Endothelial cell of umbilical vein (primary cell): ENCODE results near the gene FAM180A. TPM values are rescaled to one million over a fixed set of nuclear protein-coding genes. Genes with fewer than 3 reads are reported as not detected.

ENCODE experiments used
- BruUV-seq: library from RNA; stranded (reverse); fragments of 400-500 nt; replicated peaks from 2 replicates; lab custom pipeline; 2021; lab: Mats Ljungman, UMichigan
- CTCF ChIA-PET: fragments of 300-600, 350-600 bp; sonication (Branson Sonifier 250); formaldehyde crosslinking; loops from one replicate; lab custom pipeline; 2021; ENCODE audit warnings: antibody characterized with exemption, inconsistent platforms; lab: Charles Lee
- POLR2A ChIA-PET: fragments of 300-600, 350-600 bp; sonication (Branson Sonifier 250); formaldehyde crosslinking; loops from one replicate; lab custom pipeline; 2021; ENCODE audit warnings: antibody characterized with exemption, inconsistent platforms; lab: Charles Lee
- DNase-seq: peaks from one replicate; pipeline ENCODE4 v3.0.0-alpha.2; 2011; ENCODE audit warnings: low read depth, low spot score
- FAIRE-seq: peaks from 2 replicates; lab custom pipeline; 2011; peaks lifted over from hg19 to GRCh38; lab: Jason Lieb, UNC
- H2AFZ ChIP-seq: 2 replicates; pipeline ENCODE4 v1.6.0; 2012; ENCODE audit warnings: low read depth, low read length, control low read depth, inconsistent platforms
- H3K27ac ChIP-seq: 2 replicates; pipeline ENCODE4 v1.5.1; 2011; ENCODE audit warnings: low read depth, mild to moderate bottlenecking, control low read depth, low read length, moderate library complexity; ENCODE audit not compliant: insufficient read depth
- H3K27me3 ChIP-seq, 2 experiments: 2 replicates each; pipeline versions ENCODE4 v1.6.0 to v1.6.1; 2011; ENCODE audit warnings: low read length in 2 of 2, mixed read lengths in 1 of 2; ENCODE audit not compliant: control insufficient read depth in 2 of 2, insufficient read depth in 2 of 2
- H3K36me3 ChIP-seq, 2 experiments: 2 replicates in 1 of 2; 3 replicates in 1 of 2; pipeline ENCODE4 v1.5.1; 2011; ENCODE audit warnings: low read length in 2 of 2, mild to moderate bottlenecking in 1 of 2, moderate library complexity in 1 of 2; ENCODE audit not compliant: control insufficient read depth in 2 of 2, insufficient read depth in 2 of 2; ENCODE audit errors: extremely low read depth in 1 of 2
- H3K4me1 ChIP-seq: 3 replicates; pipeline ENCODE4 v1.5.1; 2011; ENCODE audit warnings: mild to moderate bottlenecking, low read length; ENCODE audit not compliant: control insufficient read depth, insufficient read depth; ENCODE audit errors: extremely low read depth
- H3K4me2 ChIP-seq: 2 replicates; pipeline ENCODE4 v1.6.1; 2011; ENCODE audit warnings: low read length, control low read depth, mixed read lengths; ENCODE audit not compliant: insufficient read depth
- H3K4me3 ChIP-seq, 3 experiments: fragments of 200-600 bp in 1 of 3; sonication (generic), shearing (Covaris generic) in 1 of 3; replicated peaks in 1 of 3; 2 replicates each; pipeline ENCODE4 v1.5.1; 2011 to 2016; ENCODE audit warnings: control low read depth in 3 of 3, low read length in 3 of 3, mild to moderate bottlenecking in 2 of 3, inconsistent platforms in 1 of 3, low read depth in 1 of 3, moderate library complexity in 1 of 3; ENCODE audit not compliant: insufficient read depth in 1 of 3
- H3K79me2 ChIP-seq: 2 replicates; pipeline ENCODE4 v1.6.0; 2012; ENCODE audit warnings: low read length, inconsistent platforms; ENCODE audit not compliant: control insufficient read depth, insufficient read depth
- H3K9ac ChIP-seq: replicated peaks from 2 replicates; pipeline ENCODE3; 2011; ENCODE audit warnings: low read length, control low read depth; ENCODE audit not compliant: insufficient read depth; ENCODE audit errors: extremely low read depth
- H3K9me1 ChIP-seq: replicated peaks from 3 replicates; pipeline ENCODE4 v1.6.0; 2011; ENCODE audit warnings: mild to moderate bottlenecking, low read length; ENCODE audit not compliant: control insufficient read depth, insufficient read depth; ENCODE audit errors: extremely low read depth
- H3K9me3 ChIP-seq: replicated peaks from 2 replicates; pipeline ENCODE4 v1.5.1; 2012; ENCODE audit warnings: low read length, inconsistent platforms; ENCODE audit not compliant: control insufficient read depth, insufficient read depth
- H4K20me1 ChIP-seq: replicated peaks from 2 replicates; pipeline ENCODE3; 2011; ENCODE audit warnings: mild to moderate bottlenecking, low read length; ENCODE audit not compliant: control insufficient read depth, insufficient read depth; ENCODE audit errors: extremely low read depth
- EZH2 ChIP-seq: IDR thresholded peaks from 2 replicates; pipeline ENCODE4 v1.6.1; 2012; ENCODE audit warnings: borderline replicate concordance, low read depth, mild to moderate bottlenecking, moderate library complexity, low read length, inconsistent platforms; ENCODE audit not compliant: severe bottlenecking
- FOS ChIP-seq: IDR thresholded peaks from 2 replicates; pipeline ENCODE4 v1.6.1; 2011; ENCODE audit warnings: mild to moderate bottlenecking, low read length, moderate library complexity, borderline replicate concordance; ENCODE audit not compliant: insufficient read depth
- GATA2 ChIP-seq: IDR thresholded peaks from 2 replicates; pipeline ENCODE4 v1.7.0; 2011; ENCODE audit warnings: low read depth, mild to moderate bottlenecking, moderate library complexity, mixed read lengths, low read length; ENCODE audit not compliant: insufficient read length, insufficient read depth
- JUN ChIP-seq: IDR thresholded peaks from 2 replicates; pipeline ENCODE4 v1.6.1; 2011; ENCODE audit warnings: borderline replicate concordance, low read depth; ENCODE audit not compliant: insufficient read length, insufficient read depth
- MYC ChIP-seq: IDR thresholded peaks from one replicate; pipeline ENCODE4 v1.6.1; 2011; ENCODE audit warnings: mild to moderate bottlenecking, low read depth, low read length
- POLR2A ChIP-seq: IDR thresholded peaks from 2 replicates; pipeline ENCODE4 v1.6.1; 2012; ENCODE audit warnings: low read depth, mild to moderate bottlenecking, control low read depth, low read length
- POLR2AphosphoS5 ChIP-seq: IDR thresholded peaks from 2 replicates; pipeline ENCODE4 v1.6.1; 2012; ENCODE audit warnings: low read depth, mild to moderate bottlenecking, control low read depth, low read length, moderate library complexity; ENCODE audit not compliant: insufficient read depth
- dilution Hi-C: fragments of 300-500 bp; cut with MboI; formaldehyde crosslinking; loops from one replicate; pipeline ENCODE4 v1.15.0; 2019; ENCODE audit warnings: low sequenced_read_pairs; ENCODE audit not compliant: extremely low pct_ligation_motif_present
- intact Hi-C: fragments of 100-400 bp; cut with micrococcal nuclease; formaldehyde crosslinking; loops from one replicate; pipeline ENCODE4 v1.10.0; 2022
- polyA plus RNA-seq, 4 experiments: library from polyadenylated mRNA; depleted of rRNA in 3 of 4; stranded (reverse) in 3 of 4; unstranded in 1 of 4; fragments of >200 nt; gene quantifications; 2 replicates each; pipeline versions ENCODE4 v1.2.1 to v1.2.3, GENCODE V29; 2011 to 2012; ENCODE audit warnings: missing spikeins in 1 of 4
- total RNA-seq: library from RNA; stranded (reverse); gene quantifications from 2 replicates; pipeline ENCODE4 v1.2.3, GENCODE V29; 2021
- TF ChIP-seq, protein P1 (sequence below): IDR thresholded peaks from 2 replicates; pipeline ENCODE4 v1.6.1; 2011; ENCODE audit not compliant: insufficient read depth, insufficient read length
- TF ChIP-seq, protein P2 (sequence below), 2 donors: IDR thresholded peaks; 1 replicate in 1 of 2; 2 replicates in 1 of 2; pipeline ENCODE4 v1.5.1; 2011; ENCODE audit warnings: low read length in 2 of 2, mild to moderate bottlenecking in 2 of 2, moderate library complexity in 2 of 2, control low read depth in 1 of 2, inconsistent platforms in 1 of 2, low read depth in 1 of 2; ENCODE audit not compliant: insufficient read depth in 1 of 2; ENCODE audit errors: extremely low read depth in 1 of 2

The FAM180A gene
- total and polyA plus RNA-seq, 2 donors (not counting 3 experiments of a cell fraction or from before 2014, with no cell fraction given): not detected

DNA sequence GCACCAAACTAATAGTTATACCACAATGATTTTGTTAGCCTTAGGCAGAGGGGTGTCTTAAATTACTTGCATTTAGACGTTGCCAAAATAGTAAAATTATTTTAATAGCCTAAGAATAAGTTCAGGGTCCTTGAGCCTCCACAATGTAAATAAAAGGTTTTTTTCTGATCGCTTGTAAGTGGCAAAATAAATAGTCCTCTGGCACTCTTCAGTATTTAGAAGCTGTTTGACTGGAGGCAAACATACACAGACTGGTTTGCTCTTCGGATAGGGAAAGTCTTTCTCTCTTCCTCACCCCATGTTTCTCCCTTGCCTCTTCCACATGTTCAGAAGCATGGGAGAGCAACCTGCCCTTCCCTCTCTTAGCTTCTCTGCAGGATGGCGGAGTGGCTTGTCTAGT is 49.5 kb upstream of the FAM180A start:
- H2AFZ ChIP-seq: no peak overlapping the region
- no peaks in the 10 kb centered on the region for H3K9me1 ChIP-seq
- FAIRE-seq (no peak), DNase-seq (no peak)
- no peak overlapping the region for H3K9ac ChIP-seq
- no peak overlapping the region for H3K4me2 ChIP-seq
- H3K79me2 ChIP-seq: no peaks in the 10 kb centered on the region
- no peaks in the 10 kb centered on the region for H3K36me3 ChIP-seq
- no peaks in the 10 kb centered on the region for H3K9me3 ChIP-seq
- peaks cover 0 to 3% of the 10 kb centered on the region in 2 experiments for H3K27me3 ChIP-seq
- no peaks in the 10 kb centered on the region for H4K20me1 ChIP-seq
- dilution Hi-C loops (no loop called here), intact Hi-C loops (loop anchor here (5.0 kb wide), 1 partner anchor 86 kb away; no protein-coding TSS in a partner anchor)
- TF ChIP-seq, protein P1, sequence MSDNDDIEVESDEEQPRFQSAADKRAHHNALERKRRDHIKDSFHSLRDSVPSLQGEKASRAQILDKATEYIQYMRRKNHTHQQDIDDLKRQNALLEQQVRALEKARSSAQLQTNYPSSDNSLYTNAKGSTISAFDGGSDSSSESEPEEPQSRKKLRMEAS: no peak
- no peak for TF ChIP-seq POLR2A
- no peak for TF ChIP-seq EZH2
- TF ChIP-seq POLR2AphosphoS5: no peak
- no peak for TF ChIP-seq MYC
- TF ChIP-seq JUN: no peak
- TF ChIP-seq GATA2: no peak
- no peak for TF ChIP-seq FOS
- TF ChIP-seq, protein P2, sequence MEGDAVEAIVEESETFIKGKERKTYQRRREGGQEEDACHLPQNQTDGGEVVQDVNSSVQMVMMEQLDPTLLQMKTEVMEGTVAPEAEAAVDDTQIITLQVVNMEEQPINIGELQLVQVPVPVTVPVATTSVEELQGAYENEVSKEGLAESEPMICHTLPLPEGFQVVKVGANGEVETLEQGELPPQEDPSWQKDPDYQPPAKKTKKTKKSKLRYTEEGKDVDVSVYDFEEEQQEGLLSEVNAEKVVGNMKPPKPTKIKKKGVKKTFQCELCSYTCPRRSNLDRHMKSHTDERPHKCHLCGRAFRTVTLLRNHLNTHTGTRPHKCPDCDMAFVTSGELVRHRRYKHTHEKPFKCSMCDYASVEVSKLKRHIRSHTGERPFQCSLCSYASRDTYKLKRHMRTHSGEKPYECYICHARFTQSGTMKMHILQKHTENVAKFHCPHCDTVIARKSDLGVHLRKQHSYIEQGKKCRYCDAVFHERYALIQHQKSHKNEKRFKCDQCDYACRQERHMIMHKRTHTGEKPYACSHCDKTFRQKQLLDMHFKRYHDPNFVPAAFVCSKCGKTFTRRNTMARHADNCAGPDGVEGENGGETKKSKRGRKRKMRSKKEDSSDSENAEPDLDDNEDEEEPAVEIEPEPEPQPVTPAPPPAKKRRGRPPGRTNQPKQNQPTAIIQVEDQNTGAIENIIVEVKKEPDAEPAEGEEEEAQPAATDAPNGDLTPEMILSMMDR (IDR thresholded peaks at IDR 0.05; ENCODE audit: extremely low read depth in 1 of 2, insufficient read depth in 1 of 2, low read depth in 1 of 2, low read length in 2 of 2): no peak
- no peak overlapping the region for H3K27ac ChIP-seq
- ChIA-PET CTCF (interaction anchor here (1.3 to 7.1 kb wide), 7 partner anchors 13 to 523 kb away, joined by 3 to 76 read pairs (median 4); no protein-coding TSS in a partner anchor), POLR2A (no interaction called here)
- BruUV-seq: no TSS peak
- H3K4me3 ChIP-seq: no peak overlapping the region
- H3K4me1 ChIP-seq: no peaks in the 10 kb centered on the region
